Measurements from ENCODE around the gene ERGIC2. TPM values are rescaled to one million over a fixed set of nuclear protein-coding genes. Genes with fewer than 3 reads are reported as not detected.
"Not testable (repeated sequence)": the region's sequence is repeated elsewhere in the genome, so short reads cannot be mapped to it uniquely, and the experiment has no call there.

ERGIC2 gene
- total RNA-seq, 2 donors from 2014 or later = 76.3 to 83.4 TPM

DNA sequence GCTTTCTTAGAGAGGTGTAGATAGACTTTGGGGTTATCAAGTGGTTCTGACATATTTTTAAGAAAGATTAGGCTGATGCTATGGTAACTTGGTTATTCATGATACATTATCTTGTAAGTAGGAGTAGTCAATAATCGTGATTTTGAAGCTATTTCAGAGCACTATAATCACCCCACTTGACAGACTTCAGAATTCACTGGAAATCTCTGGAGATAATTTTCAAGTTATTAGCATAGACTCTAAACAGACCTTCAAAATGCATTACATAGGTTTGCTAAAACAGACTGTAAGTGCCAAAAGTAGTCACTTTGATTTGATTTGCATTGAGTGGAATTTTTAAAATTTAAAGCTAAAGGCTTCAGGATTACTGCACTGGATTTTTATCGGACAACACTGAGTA is 74.3 kb downstream of the ERGIC2 start:
- H3K9me3 Mint-ChIP-seq = no peaks in the 10 kb centered on the region
- H3K4me1 Mint-ChIP-seq (ENCODE audit: low read depth in 2 of 2) = no peaks in the 10 kb centered on the region
- no peak overlapping the region for H3K4me3 Mint-ChIP-seq
- ATAC-seq (no peak), DNase-seq (ENCODE audit: low spot score) (no peak)
- H3K27me3 Mint-ChIP-seq = no peaks in the 10 kb centered on the region
- H3K27ac Mint-ChIP-seq = no peak overlapping the region
- H3K36me3 Mint-ChIP-seq = no peaks in the 10 kb centered on the region

DNA sequence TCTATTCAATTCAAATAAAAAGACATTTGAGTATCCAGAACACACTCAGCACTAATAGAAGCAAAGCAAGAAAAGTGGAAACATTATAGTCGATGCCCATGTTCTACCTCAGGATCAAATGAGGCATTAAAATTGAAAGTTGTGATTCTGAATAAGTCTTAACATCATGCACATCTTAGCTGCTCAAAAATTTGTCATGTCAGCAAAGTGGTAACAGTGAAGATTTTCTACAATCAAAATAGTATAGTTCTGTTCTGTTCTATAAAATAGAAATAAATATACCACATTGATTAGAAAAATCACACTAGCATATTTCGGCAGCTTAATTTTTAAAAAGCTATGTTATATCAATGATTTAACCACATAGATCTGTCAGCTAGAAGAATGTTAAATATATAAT is 74.7 kb downstream of the ERGIC2 start:
- ATAC-seq = no peak
- no peaks in the 10 kb centered on the region for H3K36me3 Mint-ChIP-seq
- H3K27me3 Mint-ChIP-seq = no peaks in the 10 kb centered on the region
- H3K27ac Mint-ChIP-seq = no peak overlapping the region
- no peaks in the 10 kb centered on the region for H3K9me3 Mint-ChIP-seq
- H3K4me3 Mint-ChIP-seq = no peak overlapping the region
- no peak for DNase-seq (ENCODE audit: low spot score)
- no peaks in the 10 kb centered on the region for H3K4me1 Mint-ChIP-seq (ENCODE audit: low read depth in 2 of 2)

DNA sequence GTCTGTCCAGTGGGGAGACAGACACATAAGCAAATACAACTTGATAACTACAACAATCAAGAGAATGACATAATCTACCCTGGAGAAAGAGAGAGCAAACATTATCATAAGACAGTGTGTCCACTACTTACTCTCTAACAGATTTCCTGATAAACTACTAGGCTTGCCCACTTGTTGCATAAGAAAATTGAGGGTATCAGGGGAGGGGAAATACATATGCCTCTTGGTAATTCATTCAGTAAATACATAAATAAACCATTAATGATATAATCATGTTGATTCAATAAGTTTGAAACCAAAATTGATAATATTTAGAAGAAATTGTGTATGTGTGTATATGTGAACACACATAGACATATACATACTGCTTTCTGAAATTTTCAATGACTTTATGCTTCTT is 76.6 kb downstream of the ERGIC2 start:
- Mint-ChIP-seq H3K4me3 (no peak overlapping the region), H3K4me1 (ENCODE audit: low read depth in 2 of 2) (no peaks in the 10 kb centered on the region), H3K27me3 (no peaks in the 10 kb centered on the region), H3K36me3 (no peaks in the 10 kb centered on the region), H3K27ac (no peak overlapping the region), H3K9me3 (no peaks in the 10 kb centered on the region)
- DNase-seq (ENCODE audit: low spot score) (no peak), ATAC-seq (no peak)

DNA sequence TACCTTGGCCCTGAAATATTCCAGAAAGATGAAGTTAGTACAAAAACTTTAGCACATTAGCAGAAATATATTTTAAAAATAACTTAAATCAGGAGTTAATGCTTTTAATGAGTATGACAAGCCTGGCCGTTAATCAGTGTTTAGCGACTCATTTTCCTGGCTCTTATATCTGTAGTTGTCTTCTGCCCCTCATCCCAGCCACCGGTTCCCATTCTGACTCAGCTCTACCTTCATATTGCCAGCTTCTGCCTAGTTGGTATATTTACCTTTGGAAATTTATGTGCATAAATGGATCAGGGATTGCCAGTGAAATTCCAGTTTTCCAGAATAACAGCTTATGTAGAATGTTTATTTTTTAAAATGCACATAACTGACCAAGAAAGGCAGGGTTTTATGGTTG is 79.9 kb downstream of the ERGIC2 start:
- Mint-ChIP-seq H3K27me3 (no peaks in the 10 kb centered on the region), H3K9me3 (no peaks in the 10 kb centered on the region), H3K4me3 (no peak overlapping the region), H3K36me3 (no peaks in the 10 kb centered on the region), H3K4me1 (ENCODE audit: low read depth in 2 of 2) (no peaks in the 10 kb centered on the region), H3K27ac (no peak overlapping the region)
- DNase-seq (ENCODE audit: low spot score) (no peak), ATAC-seq (no peak)

DNA sequence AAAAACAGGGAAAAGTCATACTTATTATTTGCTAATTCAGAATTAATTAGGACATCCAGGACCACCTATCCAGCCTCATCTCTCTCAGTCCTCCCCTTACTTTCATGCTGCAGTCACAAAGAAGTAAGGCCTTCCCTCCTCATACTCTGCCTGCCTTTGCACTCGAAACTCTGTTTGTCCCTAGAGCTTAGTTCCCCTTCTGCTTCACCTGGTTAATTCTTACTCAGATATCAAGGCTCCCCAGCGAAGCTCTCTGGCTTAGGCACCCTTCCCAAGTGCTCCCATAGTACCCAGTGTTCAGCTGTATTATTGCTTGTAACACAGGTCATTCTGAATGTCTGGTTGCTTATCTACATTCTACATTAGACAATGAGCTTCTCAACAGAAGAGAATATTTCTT is 81.3 kb downstream of the ERGIC2 start:
- Mint-ChIP-seq H3K27me3 (no peaks in the 10 kb centered on the region), H3K4me1 (ENCODE audit: low read depth in 2 of 2) (no peaks in the 10 kb centered on the region), H3K36me3 (no peaks in the 10 kb centered on the region), H3K4me3 (no peak overlapping the region), H3K27ac (no peak overlapping the region), H3K9me3 (no peaks in the 10 kb centered on the region)
- no peak for DNase-seq (ENCODE audit: low spot score)
- ATAC-seq = no peak

DNA sequence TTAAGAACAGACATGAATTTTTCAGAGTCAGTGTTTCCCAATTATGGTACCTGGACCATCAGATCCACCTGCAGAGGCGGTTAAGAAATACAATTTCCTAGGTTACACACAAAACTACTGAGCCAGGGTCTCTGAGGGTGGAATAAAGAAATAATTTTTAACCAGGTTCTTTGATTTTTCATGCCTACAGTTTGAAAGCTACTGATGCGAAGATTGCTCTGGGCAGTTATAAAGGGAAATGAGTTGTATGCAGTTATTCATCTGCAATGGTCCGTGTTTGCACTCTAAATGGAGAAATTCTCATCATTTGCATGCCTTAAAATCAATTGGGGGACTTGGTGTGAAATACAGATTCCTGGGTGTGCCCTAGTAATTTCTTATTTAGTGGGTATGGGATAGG is 89.7 kb downstream of the ERGIC2 start:
- Mint-ChIP-seq H3K9me3 (peaks cover 3% of the 10 kb centered on the region), H3K27me3 (no peaks in the 10 kb centered on the region), H3K36me3 (peaks cover 6% of the 10 kb centered on the region), H3K4me3 (no peak overlapping the region), H3K4me1 (ENCODE audit: low read depth in 2 of 2) (no peaks in the 10 kb centered on the region), H3K27ac (no peak overlapping the region)
- DNase-seq (ENCODE audit: low spot score) = no peak
- ATAC-seq = no peak

DNA sequence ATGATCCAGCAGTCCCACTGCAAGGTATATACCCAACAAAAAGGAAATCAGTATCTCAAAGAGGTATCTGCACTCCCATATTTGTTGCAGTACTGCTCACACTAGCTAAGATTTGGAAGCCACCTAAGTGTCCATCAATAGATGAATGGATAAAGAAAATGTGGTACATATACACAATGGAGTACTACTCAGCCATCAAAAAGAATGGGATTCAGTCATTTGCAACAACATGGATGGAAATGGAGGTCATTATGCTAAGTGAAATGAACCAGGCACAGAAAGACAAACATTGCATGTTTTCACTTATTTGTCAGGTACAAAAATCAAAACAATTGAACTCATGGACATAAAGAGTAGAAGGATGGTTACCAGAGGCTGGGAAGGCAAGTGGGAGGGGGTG is 90.5 kb downstream of the ERGIC2 start:
- H3K4me3 Mint-ChIP-seq; DNase-seq (ENCODE audit: low spot score); H3K4me1 Mint-ChIP-seq (ENCODE audit: low read depth in 2 of 2): not testable (repeated sequence)

DNA sequence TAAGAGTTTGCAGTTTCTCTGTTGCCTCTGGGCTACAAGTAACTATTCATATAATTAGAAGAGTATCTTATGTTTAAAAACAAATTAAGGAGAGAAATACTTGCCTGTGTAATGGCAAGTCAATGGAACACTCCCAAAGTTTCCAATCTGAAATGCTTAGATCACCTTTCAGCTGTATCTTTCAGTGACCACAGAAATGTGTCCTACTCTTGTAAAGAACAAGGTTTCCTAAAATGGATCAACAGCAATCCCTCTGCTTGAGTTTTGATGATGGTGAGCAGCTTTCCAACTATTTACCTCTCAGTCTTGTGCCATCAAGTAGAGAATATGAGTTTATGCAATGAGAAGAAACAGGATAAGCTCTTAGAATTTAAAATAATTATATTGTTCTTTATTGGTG is 92.9 kb downstream of the ERGIC2 start:
- DNase-seq (ENCODE audit: low spot score) (no peak), ATAC-seq (no peak)
- no peak overlapping the region for H3K27ac Mint-ChIP-seq
- H3K9me3 Mint-ChIP-seq = peaks cover 3% of the 10 kb centered on the region
- no peak overlapping the region for H3K4me3 Mint-ChIP-seq
- no peaks in the 10 kb centered on the region for H3K4me1 Mint-ChIP-seq (ENCODE audit: low read depth in 2 of 2)
- H3K27me3 Mint-ChIP-seq = no peaks in the 10 kb centered on the region
- H3K36me3 Mint-ChIP-seq = peaks cover 6% of the 10 kb centered on the region

More for the DNA sequence above, 90.5 kb downstream of the ERGIC2 start:
- not testable (repeated sequence) for ATAC-seq, H3K9me3 Mint-ChIP-seq, H3K27ac Mint-ChIP-seq, H3K27me3 Mint-ChIP-seq, H3K36me3 Mint-ChIP-seq

DNA sequence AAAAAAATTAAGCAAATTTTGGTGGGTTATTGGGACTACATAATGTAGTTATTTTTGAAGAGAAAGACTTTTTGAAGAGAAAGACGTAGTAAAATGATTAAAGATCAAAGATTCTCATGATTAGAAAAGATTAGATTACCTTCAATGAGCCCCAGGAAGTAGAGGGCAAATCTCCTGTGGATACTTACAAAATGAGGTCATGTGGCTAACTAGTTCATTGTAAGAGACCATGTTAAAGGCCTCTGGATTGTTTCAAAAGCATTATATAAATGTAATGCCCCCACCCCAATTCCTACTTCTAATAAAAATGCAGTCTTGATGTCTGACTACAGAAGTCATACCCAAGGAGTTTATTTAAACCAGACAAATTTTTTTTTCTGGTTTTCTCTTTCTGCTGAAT is 93.3 kb downstream of the ERGIC2 start:
- Mint-ChIP-seq H3K4me1 (ENCODE audit: low read depth in 2 of 2) (no peaks in the 10 kb centered on the region), H3K27ac (no peak overlapping the region), H3K27me3 (no peaks in the 10 kb centered on the region), H3K36me3 (peaks cover 6% of the 10 kb centered on the region), H3K4me3 (no peak overlapping the region), H3K9me3 (peaks cover 3% of the 10 kb centered on the region)
- DNase-seq (ENCODE audit: low spot score) (no peak), ATAC-seq (no peak)

Other genes starting within 250 kb of the ERGIC2 start
- 10 to 100 TPM; 13.5 to 38.4 TPM for gene FAR2, start 231.9 kb downstream of the ERGIC2 start, total RNA-seq
- not detected for gene OVCH1, start 116.5 kb upstream of the ERGIC2 start, total RNA-seq